Hepatocyte (in vitro differentiated cells): ENCODE data around the gene TAF8.

Experiments used
- EZH2 ChIP-seq: fragments of 200-600 bp; sonication (generic); IDR thresholded peaks from 2 replicates; pipeline ENCODE4 v1.6.1; 2016; ENCODE audit warnings: antibody characterized with exemption, mild to moderate bottlenecking, borderline replicate concordance
- EZH2phosphoT487 ChIP-seq: fragments of 200-600 bp; sonication (generic); IDR thresholded peaks from one replicate; pipeline ENCODE4 v1.6.1; 2018; ENCODE audit warnings: antibody characterized with exemption, mild to moderate bottlenecking, low read depth, moderate library complexity; ENCODE audit not compliant: unreplicated experiment, severe bottlenecking
- TF ChIP-seq, protein P1 (sequence below): fragments of 200-600 bp; sonication (generic); IDR thresholded peaks from 2 replicates; pipeline ENCODE4 v1.5.1; 2016; ENCODE audit warnings: antibody characterized with exemption, mild to moderate bottlenecking; ENCODE audit not compliant: poor library complexity

DNA sequence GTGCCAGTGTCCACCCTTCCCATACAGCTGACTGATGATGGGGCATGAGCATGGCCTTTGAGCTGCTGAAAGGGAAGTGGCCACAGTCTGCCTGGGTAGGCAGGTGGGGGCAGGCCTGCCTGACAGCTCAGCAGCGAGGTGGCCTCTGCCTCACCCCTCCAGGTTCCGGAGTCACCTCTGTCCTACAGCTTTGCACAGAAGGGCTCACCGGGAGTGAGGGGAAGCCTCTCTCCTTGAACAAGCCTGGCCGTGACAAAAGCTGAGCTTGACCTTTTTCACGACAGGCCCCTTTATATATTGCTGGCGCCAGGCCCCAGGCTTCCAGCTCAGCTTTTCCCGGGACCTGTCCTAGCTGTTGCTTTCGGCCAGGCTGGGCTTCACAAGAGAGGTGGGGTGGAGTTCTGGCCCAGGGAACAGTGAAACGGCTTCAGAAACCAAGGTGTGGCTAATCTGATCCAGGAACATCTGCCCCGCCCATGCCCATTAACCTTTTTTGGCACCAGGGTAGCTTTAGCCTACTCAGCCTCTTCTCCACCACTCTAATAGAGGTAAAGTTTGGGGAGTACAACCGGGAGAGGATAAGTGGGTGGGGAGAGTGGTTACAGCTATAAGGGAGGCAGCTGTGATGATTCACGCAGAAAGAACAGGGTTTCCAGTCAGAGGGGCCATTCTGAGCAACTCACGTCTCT, 49.2 kb downstream of the TAF8 start:
- TF ChIP-seq, protein P1, sequence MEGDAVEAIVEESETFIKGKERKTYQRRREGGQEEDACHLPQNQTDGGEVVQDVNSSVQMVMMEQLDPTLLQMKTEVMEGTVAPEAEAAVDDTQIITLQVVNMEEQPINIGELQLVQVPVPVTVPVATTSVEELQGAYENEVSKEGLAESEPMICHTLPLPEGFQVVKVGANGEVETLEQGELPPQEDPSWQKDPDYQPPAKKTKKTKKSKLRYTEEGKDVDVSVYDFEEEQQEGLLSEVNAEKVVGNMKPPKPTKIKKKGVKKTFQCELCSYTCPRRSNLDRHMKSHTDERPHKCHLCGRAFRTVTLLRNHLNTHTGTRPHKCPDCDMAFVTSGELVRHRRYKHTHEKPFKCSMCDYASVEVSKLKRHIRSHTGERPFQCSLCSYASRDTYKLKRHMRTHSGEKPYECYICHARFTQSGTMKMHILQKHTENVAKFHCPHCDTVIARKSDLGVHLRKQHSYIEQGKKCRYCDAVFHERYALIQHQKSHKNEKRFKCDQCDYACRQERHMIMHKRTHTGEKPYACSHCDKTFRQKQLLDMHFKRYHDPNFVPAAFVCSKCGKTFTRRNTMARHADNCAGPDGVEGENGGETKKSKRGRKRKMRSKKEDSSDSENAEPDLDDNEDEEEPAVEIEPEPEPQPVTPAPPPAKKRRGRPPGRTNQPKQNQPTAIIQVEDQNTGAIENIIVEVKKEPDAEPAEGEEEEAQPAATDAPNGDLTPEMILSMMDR = no peak
- TF ChIP-seq EZH2phosphoT487 (no peak), EZH2 (no peak)
